A549 (cell line): ENCODE measurements around the gene SLC2A13. TPM values are rescaled to one million over a fixed set of nuclear protein-coding genes. Genes with fewer than 3 reads are reported as not detected.

ENCODE experiments used
- ATAC-seq, 2 experiments: fragments of 200-7000 bp in 1 of 2; fragments of >200 bp in 1 of 2; cut with Nextera tagmentation in 1 of 2; cut with Tn5 transposase in 1 of 2; 3 replicates each; pipeline versions ENCODE4 v1.8.0 to v1.9.1; 2018 to 2020; ENCODE audit warnings: mild to moderate bottlenecking in 1 of 2, moderate library complexity in 1 of 2
- CTCF ChIA-PET: fragments of 300-600 bp; sonication (Branson Sonifier 250); formaldehyde crosslinking; extraction: SDS; loops from one replicate; lab custom pipeline; 2021; ENCODE audit warnings: antibody characterized with exemption, inconsistent platforms; lab: Yijun Ruan, JAX
- POLR2A ChIA-PET: fragments of 350-600 bp; formaldehyde crosslinking; extraction: SDS; loops from one replicate; lab custom pipeline; 2021; ENCODE audit warnings: antibody characterized with exemption, inconsistent platforms; lab: Yijun Ruan, JAX
- DNase-seq, 2 experiments: peaks; one replicate each; pipeline versions ENCODE4 v3.0.0 to v3.0.0-alpha.2; 2011 to 2016; ENCODE audit warnings: low read depth in 1 of 2, low spot score in 1 of 2
- FAIRE-seq: peaks from 2 replicates; lab custom pipeline; 2011; peaks lifted over from hg19 to GRCh38; lab: Jason Lieb, UNC
- H3K27ac ChIP-seq, 2 experiments: fragments of >200 bp; sonication (Bioruptor Twin); formaldehyde crosslinking; 3 replicates each; pipeline ENCODE4 v1.5.1; 2016 to 2017
- H3K4me1 ChIP-seq: fragments of >200 bp; sonication (Bioruptor Twin); formaldehyde crosslinking; 3 replicates; pipeline ENCODE4 v1.6.1; 2016
- H3K4me2 ChIP-seq: fragments of >200 bp; sonication (Bioruptor Twin); formaldehyde crosslinking; 3 replicates; pipeline ENCODE4 v1.6.1; 2016
- H3K4me3 ChIP-seq: fragments of >200 bp; sonication (Bioruptor Twin); formaldehyde crosslinking; 3 replicates; pipeline ENCODE4 v1.5.1; 2016
- H3K9me3 ChIP-seq: fragments of >200 bp; sonication (Bioruptor Twin); formaldehyde crosslinking; 3 replicates; pipeline ENCODE4 v1.6.1; 2016
- EHF ChIP-seq: fragments of 250-450 bp; sonication (Bioruptor Pico); IDR thresholded peaks from 2 replicates; pipeline ENCODE4 v1.5.0; 2020; ENCODE audit warnings: mild to moderate bottlenecking
- EHMT2 ChIP-seq: fragments of 200-600 bp; sonication (generic); IDR thresholded peaks from 2 replicates; pipeline ENCODE4 v1.6.1; 2016; ENCODE audit warnings: antibody characterized with exemption, low read depth, mild to moderate bottlenecking, moderate library complexity
- EP300 ChIP-seq, 2 experiments: fragments of >200 bp; sonication (Bioruptor Twin); formaldehyde crosslinking; IDR thresholded peaks; 2 replicates in 1 of 2; 3 replicates in 1 of 2; pipeline ENCODE4 v1.6.1; 2016 to 2017
- ESRRA ChIP-seq: fragments of 150-350 bp; IDR thresholded peaks from 2 replicates; pipeline ENCODE4 v1.6.1; 2014; ENCODE audit warnings: mild to moderate bottlenecking, low read length, borderline replicate concordance
- FOXS1 ChIP-seq: fragments of 250-450 bp; sonication (Bioruptor Pico); IDR thresholded peaks from 2 replicates; pipeline ENCODE4 v1.5.0; 2020; ENCODE audit warnings: mild to moderate bottlenecking, moderate library complexity
- HEYL ChIP-seq: fragments of 250-450 bp; sonication (Bioruptor Pico); IDR thresholded peaks from 2 replicates; pipeline ENCODE4 v1.8.0; 2021; ENCODE audit warnings: mild to moderate bottlenecking, moderate library complexity
- HOXB5 ChIP-seq: fragments of 250-450 bp; sonication (Bioruptor Pico); IDR thresholded peaks from 2 replicates; pipeline ENCODE4 v1.5.0; 2020; ENCODE audit warnings: mild to moderate bottlenecking, moderate library complexity
- JUN ChIP-seq, 2 experiments: fragments of >200 bp; sonication (Bioruptor Twin); formaldehyde crosslinking; IDR thresholded peaks; 2 replicates in 1 of 2; 3 replicates in 1 of 2; pipeline ENCODE4 v1.6.1; 2016 to 2017
- KDM1A ChIP-seq: fragments of 200-600 bp; sonication (generic); IDR thresholded peaks from 2 replicates; pipeline ENCODE4 v1.6.1; 2016; ENCODE audit warnings: low read depth, mild to moderate bottlenecking
- KDM5A ChIP-seq: fragments of 200-600 bp; sonication (generic); IDR thresholded peaks from 2 replicates; pipeline ENCODE4 v1.6.1; 2016; ENCODE audit warnings: antibody characterized with exemption, mild to moderate bottlenecking
- MAZ ChIP-seq: fragments of 150-350 bp; IDR thresholded peaks from 2 replicates; pipeline ENCODE4 v1.6.1; 2014; ENCODE audit warnings: antibody characterized with exemption, low read depth, low read length, borderline replicate concordance
- NFE2L2 ChIP-seq: fragments of 150-350 bp; conservative IDR thresholded peaks from 2 replicates; pipeline ENCODE4 v1.6.1; 2014; ENCODE audit warnings: low read length
- PHF8 ChIP-seq: fragments of 200-600 bp; sonication (generic); IDR thresholded peaks from 2 replicates; pipeline ENCODE4 v1.6.1; 2016; ENCODE audit warnings: low read depth, mild to moderate bottlenecking, antibody characterized with exemption, moderate library complexity, borderline replicate concordance
- POLR2A ChIP-seq: IDR thresholded peaks from 2 replicates; pipeline ENCODE4 v1.6.1; 2012; ENCODE audit warnings: mild to moderate bottlenecking, low read length
- RAD21 ChIP-seq, 2 experiments: fragments of >200 bp in 1 of 2; sonication (Bioruptor Twin) in 1 of 2; formaldehyde crosslinking in 1 of 2; IDR thresholded peaks in 1 of 2; conservative IDR thresholded peaks in 1 of 2; 2 replicates in 1 of 2; 3 replicates in 1 of 2; pipeline ENCODE4 v1.6.1; 2012 to 2018; ENCODE audit warnings: inconsistent platforms in 1 of 2
- RFX5 ChIP-seq: fragments of 450-650 bp; IDR thresholded peaks from 2 replicates; pipeline ENCODE4 v1.7.1; 2014; ENCODE audit warnings: antibody characterized with exemption, mild to moderate bottlenecking, moderate library complexity
- RNF2 ChIP-seq: fragments of 200-600 bp; sonication (generic); IDR thresholded peaks from 2 replicates; pipeline ENCODE4 v1.6.1; 2016; ENCODE audit warnings: low read depth, mild to moderate bottlenecking, antibody characterized with exemption, moderate library complexity, borderline replicate concordance
- SREBF2 ChIP-seq: fragments of 450-650 bp; IDR thresholded peaks from 2 replicates; pipeline ENCODE4 v1.6.1; 2014; ENCODE audit warnings: mild to moderate bottlenecking, moderate library complexity
- TFCP2L1 ChIP-seq: fragments of 250-450 bp; sonication (Bioruptor Pico); IDR thresholded peaks from 2 replicates; pipeline ENCODE4 v1.5.0; 2021; ENCODE audit warnings: mild to moderate bottlenecking
- ZFP36 ChIP-seq: fragments of 450-650 bp; IDR thresholded peaks from 2 replicates; pipeline ENCODE4 v1.6.1; 2014; ENCODE audit warnings: borderline replicate concordance; ENCODE audit not compliant: partially characterized antibody
- ZSCAN20 ChIP-seq: fragments of 250-450 bp; sonication (Bioruptor Pico); IDR thresholded peaks from 2 replicates; pipeline ENCODE4 v1.8.0; 2022; ENCODE audit warnings: mild to moderate bottlenecking, moderate library complexity
- WGBS: methylation state at CpG from one replicate; pipeline ENCODE4 v1.1.6; 2017; ENCODE audit errors: missing lambda C conversion rate; 5-methylcytosine and 5-hydroxymethylcytosine counted together
- polyA plus RNA-seq, 4 experiments: library from polyadenylated mRNA; depleted of rRNA in 3 of 4; stranded (reverse); fragments of >200 nt; fragmentation: RNase III in 1 of 4; extraction: RNeasy Plus Mini Kit Qiagen cat#74134 plus additional on column Dnase treatment in 1 of 4; gene quantifications; 2 replicates in 3 of 4; 3 replicates in 1 of 4; pipeline ENCODE4 v1.2.3, GENCODE V29; 2011 to 2017
- TF ChIP-seq, protein P1 (sequence below): fragments of 150-350 bp; IDR thresholded peaks from 2 replicates; pipeline ENCODE4 v1.6.1; 2014; ENCODE audit warnings: low read depth, mild to moderate bottlenecking, low read length
- TF ChIP-seq, protein P2 (sequence below): IDR thresholded peaks from 2 replicates; pipeline ENCODE4 v1.6.1; 2012; ENCODE audit warnings: low read depth, borderline replicate concordance
- TF ChIP-seq, protein P3 (sequence below): IDR thresholded peaks from 2 replicates; pipeline ENCODE4 v1.6.1; 2012
- TF ChIP-seq, protein P4 (sequence below): fragments of >200 bp; sonication (Bioruptor Twin); formaldehyde crosslinking; IDR thresholded peaks from 3 replicates; pipeline ENCODE4 v1.5.1; 2016
- TF ChIP-seq, protein P5 (sequence below): fragments of 250-450 bp; sonication (Bioruptor Pico); IDR thresholded peaks from 2 replicates; pipeline ENCODE4 v1.5.0; 2021; ENCODE audit warnings: mild to moderate bottlenecking, moderate library complexity, borderline replicate concordance
- TF ChIP-seq, protein P6 (sequence below): fragments of 200-600 bp; sonication (generic); IDR thresholded peaks from 2 replicates; pipeline ENCODE4 v1.6.1; 2016; ENCODE audit warnings: antibody characterized with exemption, mild to moderate bottlenecking, moderate library complexity

SLC2A13 gene
- polyA plus RNA-seq, 2 of the 4 experiments (the other 2 are of a cell fraction) = 4.5 to 8.2 TPM

DNA sequence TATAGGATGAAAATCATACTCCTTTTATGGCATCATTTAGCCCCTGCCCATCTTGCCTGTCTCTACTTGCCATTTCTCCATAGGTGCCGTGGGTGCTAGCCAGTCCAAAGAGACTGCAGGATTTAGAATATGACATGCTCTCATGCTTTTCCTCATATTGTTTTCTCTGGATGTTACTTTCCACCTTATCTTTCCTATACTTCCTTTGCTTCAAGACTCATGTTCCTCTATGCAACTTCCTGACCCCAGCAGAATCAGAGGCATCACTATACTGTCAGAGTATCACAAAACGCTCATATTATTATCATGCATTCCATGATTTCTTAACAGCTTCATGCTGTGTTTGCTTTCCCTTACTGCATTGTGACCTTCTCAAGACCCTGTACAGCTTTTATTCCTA is 265.5 kb downstream of the SLC2A13 start:
- H3K4me1 ChIP-seq = no peaks in the 10 kb centered on the region
- FAIRE-seq (no peak), DNase-seq (no peak), ATAC-seq (no peak)
- ChIA-PET CTCF (no interaction called here), POLR2A (no interaction called here)
- no peak overlapping the region for H3K27ac ChIP-seq
- no peaks in the 10 kb centered on the region for H3K9me3 ChIP-seq
- H3K4me2 ChIP-seq = no peak overlapping the region
- no peak overlapping the region for H3K4me3 ChIP-seq
- 83% methylated on average over 2 of the region's 2 CpGs for WGBS
- TF ChIP-seq MAZ (no peak), EHF (CRISPR knock-in tag) (no peak), PHF8 (no peak), RNF2 (no peak), RAD21 (conservative IDR thresholded peaks at IDR 0.05 in 1 of 2, IDR thresholded peaks at IDR 0.05 in 1 of 2) (no peak), JUN (IDR thresholded peaks at IDR 0.05) (no peak), ZFP36 (no peak), HEYL (CRISPR knock-in tag) (no peak), POLR2A (no peak), EP300 (IDR thresholded peaks at IDR 0.05) (no peak), EHMT2 (no peak), SREBF2 (no peak)
- TF ChIP-seq, protein P1, sequence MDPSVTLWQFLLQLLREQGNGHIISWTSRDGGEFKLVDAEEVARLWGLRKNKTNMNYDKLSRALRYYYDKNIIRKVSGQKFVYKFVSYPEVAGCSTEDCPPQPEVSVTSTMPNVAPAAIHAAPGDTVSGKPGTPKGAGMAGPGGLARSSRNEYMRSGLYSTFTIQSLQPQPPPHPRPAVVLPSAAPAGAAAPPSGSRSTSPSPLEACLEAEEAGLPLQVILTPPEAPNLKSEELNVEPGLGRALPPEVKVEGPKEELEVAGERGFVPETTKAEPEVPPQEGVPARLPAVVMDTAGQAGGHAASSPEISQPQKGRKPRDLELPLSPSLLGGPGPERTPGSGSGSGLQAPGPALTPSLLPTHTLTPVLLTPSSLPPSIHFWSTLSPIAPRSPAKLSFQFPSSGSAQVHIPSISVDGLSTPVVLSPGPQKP = no peak
- TF ChIP-seq, protein P2, sequence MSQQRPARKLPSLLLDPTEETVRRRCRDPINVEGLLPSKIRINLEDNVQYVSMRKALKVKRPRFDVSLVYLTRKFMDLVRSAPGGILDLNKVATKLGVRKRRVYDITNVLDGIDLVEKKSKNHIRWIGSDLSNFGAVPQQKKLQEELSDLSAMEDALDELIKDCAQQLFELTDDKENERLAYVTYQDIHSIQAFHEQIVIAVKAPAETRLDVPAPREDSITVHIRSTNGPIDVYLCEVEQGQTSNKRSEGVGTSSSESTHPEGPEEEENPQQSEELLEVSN = no peak

DNA sequence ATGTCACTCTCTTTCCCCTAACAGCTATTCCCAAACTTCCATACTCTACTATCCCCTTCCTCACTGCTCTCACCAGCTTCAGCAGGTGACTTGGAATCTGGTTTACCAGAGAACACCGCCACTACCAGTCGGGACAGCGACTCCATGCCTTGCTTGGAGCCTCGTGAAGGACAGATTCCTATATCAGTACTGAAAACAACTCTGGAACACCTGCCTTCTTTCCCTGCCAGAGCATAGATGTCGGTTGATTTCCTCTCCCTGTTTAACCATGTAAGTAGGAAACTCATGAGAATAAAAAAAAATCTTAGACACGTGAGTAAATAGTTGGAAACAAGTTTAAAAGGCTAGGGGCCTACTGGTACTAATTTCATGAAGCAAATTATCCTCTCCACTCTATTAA is 266.8 kb downstream of the SLC2A13 start:
- 82% methylated on average over 6 of the region's 6 CpGs for WGBS
- POLR2A ChIA-PET = no interaction called here
- Histone ChIP-seq H3K9me3 (no peaks in the 10 kb centered on the region), H3K27ac (no peak overlapping the region), H3K4me2 (no peak overlapping the region), H3K4me1 (no peaks in the 10 kb centered on the region), H3K4me3 (no peak overlapping the region)
- no peak for ATAC-seq
- TF ChIP-seq POLR2A (no peak), KDM1A (no peak), KDM5A (no peak), HOXB5 (no peak), FOXS1 (CRISPR knock-in tag) (no peak), ESRRA (no peak), ZSCAN20 (no peak), TFCP2L1 (CRISPR knock-in tag) (no peak), RFX5 (no peak), EHF (CRISPR knock-in tag) (no peak), NFE2L2 (no peak)
- TF ChIP-seq, protein P3, sequence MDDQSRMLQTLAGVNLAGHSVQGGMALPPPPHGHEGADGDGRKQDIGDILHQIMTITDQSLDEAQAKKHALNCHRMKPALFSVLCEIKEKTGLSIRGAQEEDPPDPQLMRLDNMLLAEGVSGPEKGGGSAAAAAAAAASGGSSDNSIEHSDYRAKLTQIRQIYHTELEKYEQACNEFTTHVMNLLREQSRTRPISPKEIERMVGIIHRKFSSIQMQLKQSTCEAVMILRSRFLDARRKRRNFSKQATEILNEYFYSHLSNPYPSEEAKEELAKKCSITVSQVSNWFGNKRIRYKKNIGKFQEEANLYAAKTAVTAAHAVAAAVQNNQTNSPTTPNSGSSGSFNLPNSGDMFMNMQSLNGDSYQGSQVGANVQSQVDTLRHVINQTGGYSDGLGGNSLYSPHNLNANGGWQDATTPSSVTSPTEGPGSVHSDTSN = no peak
- TF ChIP-seq, protein P4, sequence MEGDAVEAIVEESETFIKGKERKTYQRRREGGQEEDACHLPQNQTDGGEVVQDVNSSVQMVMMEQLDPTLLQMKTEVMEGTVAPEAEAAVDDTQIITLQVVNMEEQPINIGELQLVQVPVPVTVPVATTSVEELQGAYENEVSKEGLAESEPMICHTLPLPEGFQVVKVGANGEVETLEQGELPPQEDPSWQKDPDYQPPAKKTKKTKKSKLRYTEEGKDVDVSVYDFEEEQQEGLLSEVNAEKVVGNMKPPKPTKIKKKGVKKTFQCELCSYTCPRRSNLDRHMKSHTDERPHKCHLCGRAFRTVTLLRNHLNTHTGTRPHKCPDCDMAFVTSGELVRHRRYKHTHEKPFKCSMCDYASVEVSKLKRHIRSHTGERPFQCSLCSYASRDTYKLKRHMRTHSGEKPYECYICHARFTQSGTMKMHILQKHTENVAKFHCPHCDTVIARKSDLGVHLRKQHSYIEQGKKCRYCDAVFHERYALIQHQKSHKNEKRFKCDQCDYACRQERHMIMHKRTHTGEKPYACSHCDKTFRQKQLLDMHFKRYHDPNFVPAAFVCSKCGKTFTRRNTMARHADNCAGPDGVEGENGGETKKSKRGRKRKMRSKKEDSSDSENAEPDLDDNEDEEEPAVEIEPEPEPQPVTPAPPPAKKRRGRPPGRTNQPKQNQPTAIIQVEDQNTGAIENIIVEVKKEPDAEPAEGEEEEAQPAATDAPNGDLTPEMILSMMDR = no peak
- TF ChIP-seq, protein P2 = no peak
- TF ChIP-seq, protein P5, sequence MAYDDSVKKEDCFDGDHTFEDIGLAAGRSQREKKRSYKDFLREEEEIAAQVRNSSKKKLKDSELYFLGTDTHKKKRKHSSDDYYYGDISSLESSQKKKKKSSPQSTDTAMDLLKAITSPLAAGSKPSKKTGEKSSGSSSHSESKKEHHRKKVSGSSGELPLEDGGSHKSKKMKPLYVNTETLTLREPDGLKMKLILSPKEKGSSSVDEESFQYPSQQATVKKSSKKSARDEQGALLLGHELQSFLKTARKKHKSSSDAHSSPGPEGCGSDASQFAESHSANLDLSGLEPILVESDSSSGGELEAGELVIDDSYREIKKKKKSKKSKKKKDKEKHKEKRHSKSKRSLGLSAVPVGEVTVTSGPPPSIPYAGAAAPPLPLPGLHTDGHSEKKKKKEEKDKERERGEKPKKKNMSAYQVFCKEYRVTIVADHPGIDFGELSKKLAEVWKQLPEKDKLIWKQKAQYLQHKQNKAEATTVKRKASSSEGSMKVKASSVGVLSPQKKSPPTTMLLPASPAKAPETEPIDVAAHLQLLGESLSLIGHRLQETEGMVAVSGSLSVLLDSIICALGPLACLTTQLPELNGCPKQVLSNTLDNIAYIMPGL (CRISPR knock-in tag) = no peak
- TF ChIP-seq, protein P6, sequence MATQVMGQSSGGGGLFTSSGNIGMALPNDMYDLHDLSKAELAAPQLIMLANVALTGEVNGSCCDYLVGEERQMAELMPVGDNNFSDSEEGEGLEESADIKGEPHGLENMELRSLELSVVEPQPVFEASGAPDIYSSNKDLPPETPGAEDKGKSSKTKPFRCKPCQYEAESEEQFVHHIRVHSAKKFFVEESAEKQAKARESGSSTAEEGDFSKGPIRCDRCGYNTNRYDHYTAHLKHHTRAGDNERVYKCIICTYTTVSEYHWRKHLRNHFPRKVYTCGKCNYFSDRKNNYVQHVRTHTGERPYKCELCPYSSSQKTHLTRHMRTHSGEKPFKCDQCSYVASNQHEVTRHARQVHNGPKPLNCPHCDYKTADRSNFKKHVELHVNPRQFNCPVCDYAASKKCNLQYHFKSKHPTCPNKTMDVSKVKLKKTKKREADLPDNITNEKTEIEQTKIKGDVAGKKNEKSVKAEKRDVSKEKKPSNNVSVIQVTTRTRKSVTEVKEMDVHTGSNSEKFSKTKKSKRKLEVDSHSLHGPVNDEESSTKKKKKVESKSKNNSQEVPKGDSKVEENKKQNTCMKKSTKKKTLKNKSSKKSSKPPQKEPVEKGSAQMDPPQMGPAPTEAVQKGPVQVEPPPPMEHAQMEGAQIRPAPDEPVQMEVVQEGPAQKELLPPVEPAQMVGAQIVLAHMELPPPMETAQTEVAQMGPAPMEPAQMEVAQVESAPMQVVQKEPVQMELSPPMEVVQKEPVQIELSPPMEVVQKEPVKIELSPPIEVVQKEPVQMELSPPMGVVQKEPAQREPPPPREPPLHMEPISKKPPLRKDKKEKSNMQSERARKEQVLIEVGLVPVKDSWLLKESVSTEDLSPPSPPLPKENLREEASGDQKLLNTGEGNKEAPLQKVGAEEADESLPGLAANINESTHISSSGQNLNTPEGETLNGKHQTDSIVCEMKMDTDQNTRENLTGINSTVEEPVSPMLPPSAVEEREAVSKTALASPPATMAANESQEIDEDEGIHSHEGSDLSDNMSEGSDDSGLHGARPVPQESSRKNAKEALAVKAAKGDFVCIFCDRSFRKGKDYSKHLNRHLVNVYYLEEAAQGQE = no peak
- no peak for FAIRE-seq
- CTCF ChIA-PET = interaction anchor here (0.6 kb wide), 2 partner anchors 41 to 475 kb away, joined by 3 read pairs; no protein-coding TSS in a partner anchor
- no peak for DNase-seq
